Thyroid gland (tissue), 4 donors: Measurements from ENCODE around the gene CCR5AS.

Experiments used
- POLR2A ChIP-seq, 2 donors: fragments of 450-650 bp; IDR thresholded peaks; one replicate each; pipeline ENCODE4 v1.6.1; 2017; ENCODE audit warnings: antibody characterized with exemption in 2 of 2, mild to moderate bottlenecking in 2 of 2, moderate library complexity in 1 of 2
- TF ChIP-seq, protein P1 (sequence below), 6 experiments: fragments of 200-600 bp in 3 of 6; fragments of 450-650 bp in 3 of 6; sonication (generic) in 3 of 6; IDR thresholded peaks; one replicate each; pipeline ENCODE4 v1.5.1; 2016 to 2019; ENCODE audit warnings: antibody characterized with exemption in 6 of 6, mild to moderate bottlenecking in 2 of 6, inconsistent platforms in 1 of 6, moderate library complexity in 1 of 6

DNA sequence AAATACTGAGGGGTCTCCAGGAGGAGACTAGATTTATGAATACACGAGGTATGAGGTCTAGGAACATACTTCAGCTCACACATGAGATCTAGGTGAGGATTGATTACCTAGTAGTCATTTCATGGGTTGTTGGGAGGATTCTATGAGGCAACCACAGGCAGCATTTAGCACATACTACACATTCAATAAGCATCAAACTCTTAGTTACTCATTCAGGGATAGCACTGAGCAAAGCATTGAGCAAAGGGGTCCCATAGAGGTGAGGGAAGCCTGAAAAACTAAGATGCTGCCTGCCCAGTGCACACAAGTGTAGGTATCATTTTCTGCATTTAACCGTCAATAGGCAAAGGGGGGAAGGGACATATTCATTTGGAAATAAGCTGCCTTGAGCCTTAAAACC, 31.6 kb downstream of the CCR5AS start:
- no peak for TF ChIP-seq POLR2A (IDR thresholded peaks at IDR 0.05)
- TF ChIP-seq, protein P1, sequence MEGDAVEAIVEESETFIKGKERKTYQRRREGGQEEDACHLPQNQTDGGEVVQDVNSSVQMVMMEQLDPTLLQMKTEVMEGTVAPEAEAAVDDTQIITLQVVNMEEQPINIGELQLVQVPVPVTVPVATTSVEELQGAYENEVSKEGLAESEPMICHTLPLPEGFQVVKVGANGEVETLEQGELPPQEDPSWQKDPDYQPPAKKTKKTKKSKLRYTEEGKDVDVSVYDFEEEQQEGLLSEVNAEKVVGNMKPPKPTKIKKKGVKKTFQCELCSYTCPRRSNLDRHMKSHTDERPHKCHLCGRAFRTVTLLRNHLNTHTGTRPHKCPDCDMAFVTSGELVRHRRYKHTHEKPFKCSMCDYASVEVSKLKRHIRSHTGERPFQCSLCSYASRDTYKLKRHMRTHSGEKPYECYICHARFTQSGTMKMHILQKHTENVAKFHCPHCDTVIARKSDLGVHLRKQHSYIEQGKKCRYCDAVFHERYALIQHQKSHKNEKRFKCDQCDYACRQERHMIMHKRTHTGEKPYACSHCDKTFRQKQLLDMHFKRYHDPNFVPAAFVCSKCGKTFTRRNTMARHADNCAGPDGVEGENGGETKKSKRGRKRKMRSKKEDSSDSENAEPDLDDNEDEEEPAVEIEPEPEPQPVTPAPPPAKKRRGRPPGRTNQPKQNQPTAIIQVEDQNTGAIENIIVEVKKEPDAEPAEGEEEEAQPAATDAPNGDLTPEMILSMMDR (IDR thresholded peaks at IDR 0.05) = no peak
